GM18508 (cell line): ENCODE measurements around the gene EIF4E.
"Not testable (repeated sequence)": the region's sequence is repeated elsewhere in the genome, so short reads cannot be mapped to it uniquely, and the experiment has no call there.

Experiments
- ATAC-seq: cut with Tn5 transposase; IDR thresholded peaks from one replicate; pipeline ENCODE4 v1.9.1; 2021; ENCODE audit warnings: moderate number of reproducible peaks; ENCODE audit not compliant: insufficient read depth, unreplicated experiment

The EIF4E gene

GRCh38 chr4:98887145-98887544, 41.8 kb downstream of the EIF4E start:
- ATAC-seq = no peak

DNA sequence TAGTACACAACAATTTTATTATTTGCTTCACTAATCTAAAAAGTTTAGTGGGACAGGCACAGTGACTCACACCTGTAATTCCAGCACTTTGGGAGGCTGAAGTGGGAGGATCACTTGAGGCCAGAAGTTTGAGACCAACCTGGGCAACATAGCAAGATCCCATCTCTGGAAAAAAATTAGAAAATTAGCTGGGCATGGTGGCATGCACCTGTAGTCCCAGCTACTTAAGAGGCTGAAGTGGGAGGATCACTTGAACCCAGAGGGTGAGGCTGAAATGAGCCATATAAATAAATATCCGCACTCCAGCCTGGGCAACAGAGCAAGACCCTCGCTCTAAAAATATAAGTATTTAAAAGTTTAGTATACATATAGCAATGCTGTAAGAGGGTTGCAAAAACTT, 42.6 kb downstream of the EIF4E start:
- not testable (repeated sequence) for ATAC-seq

DNA sequence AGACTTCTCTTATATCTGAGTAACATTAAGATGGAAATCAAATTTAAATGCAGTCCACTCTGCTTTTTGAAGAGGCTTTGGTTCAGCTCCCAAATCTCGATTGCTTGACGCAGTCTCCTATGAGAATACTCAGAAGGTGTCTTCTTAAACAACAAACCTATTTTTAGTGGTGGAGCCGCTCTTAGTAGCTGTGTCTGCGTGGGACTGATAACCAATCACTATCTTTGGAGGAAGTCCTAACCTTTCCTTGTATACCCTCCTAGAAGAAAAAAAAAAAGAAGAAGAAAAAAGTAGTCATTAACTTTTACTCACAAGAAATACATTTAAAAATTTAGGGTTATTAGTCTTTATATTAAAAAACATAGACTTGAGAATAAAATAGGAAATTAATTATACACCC, 48.0 kb downstream of the EIF4E start:
- not testable (repeated sequence) for ATAC-seq

DNA sequence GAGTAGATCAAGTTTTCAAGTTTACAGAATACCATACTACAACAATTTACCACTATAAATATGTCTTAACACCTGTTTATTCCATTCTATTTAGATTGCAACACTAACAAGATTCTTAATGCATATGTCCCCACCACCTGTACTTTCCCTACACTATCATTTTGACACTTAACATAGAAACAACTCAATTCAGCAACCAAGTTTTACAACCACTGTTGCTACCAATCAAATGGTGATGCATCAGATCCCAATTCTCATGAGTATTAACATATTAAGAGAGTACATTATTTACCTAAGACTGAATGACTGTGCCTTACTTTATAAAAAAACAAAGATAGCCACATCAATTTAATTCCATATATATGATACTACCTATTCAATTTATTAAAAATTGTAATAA, 49.4 kb downstream of the EIF4E start:
- no peak for ATAC-seq

- ATAC-seq = no peak
These were observed 55.9 kb downstream of the EIF4E start for GRCh38 chr4:98873059-98873458.

- ATAC-seq = not testable (repeated sequence)
These were observed 56.6 kb downstream of the EIF4E start for GRCh38 chr4:98872120-98872906.

DNA sequence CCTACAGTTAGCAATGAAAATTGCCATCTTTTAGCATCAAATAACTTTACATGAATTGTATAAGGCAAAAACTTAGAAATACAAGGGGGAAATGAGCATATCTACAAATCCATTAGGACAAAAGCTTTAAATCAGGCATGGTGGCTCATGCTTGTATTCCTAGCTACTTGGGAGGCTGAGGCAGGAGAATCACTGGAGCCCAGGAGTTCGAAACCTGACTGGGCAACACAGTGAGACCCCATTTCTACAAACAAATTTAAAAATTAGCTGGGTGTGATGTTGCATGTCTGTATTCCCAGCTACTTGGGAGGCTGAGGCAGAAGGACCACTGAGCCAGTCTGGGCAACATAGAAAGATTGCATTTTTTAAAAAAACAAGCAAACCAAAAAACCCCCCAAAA, 61.3 kb downstream of the EIF4E start:
- no peak for ATAC-seq

GRCh38 chr4:98865059-98865458, 63.9 kb downstream of the EIF4E start:
- ATAC-seq = no peak

GRCh38 chr4:98864560-98864959, 64.4 kb downstream of the EIF4E start:
- ATAC-seq = no peak

DNA sequence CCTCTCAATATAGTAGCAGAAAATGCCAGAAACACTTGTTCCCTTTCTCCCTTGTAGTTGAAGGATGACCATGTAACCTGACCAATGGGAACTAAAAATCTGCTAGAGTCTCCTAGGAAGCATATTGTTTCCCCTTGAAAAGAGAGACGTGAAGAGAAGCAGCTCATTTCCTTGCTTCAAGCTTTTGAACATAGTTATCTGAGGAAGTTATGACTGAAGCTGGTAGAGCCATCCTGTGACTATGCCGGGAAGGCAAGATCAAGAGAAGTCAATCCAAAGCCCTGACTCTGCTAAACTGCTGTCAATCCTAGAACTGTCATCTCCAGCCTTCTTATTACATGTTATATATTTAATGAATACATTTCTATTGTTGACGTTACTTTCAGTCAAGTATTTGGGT, 66.6 kb downstream of the EIF4E start:
- ATAC-seq = no peak

DNA sequence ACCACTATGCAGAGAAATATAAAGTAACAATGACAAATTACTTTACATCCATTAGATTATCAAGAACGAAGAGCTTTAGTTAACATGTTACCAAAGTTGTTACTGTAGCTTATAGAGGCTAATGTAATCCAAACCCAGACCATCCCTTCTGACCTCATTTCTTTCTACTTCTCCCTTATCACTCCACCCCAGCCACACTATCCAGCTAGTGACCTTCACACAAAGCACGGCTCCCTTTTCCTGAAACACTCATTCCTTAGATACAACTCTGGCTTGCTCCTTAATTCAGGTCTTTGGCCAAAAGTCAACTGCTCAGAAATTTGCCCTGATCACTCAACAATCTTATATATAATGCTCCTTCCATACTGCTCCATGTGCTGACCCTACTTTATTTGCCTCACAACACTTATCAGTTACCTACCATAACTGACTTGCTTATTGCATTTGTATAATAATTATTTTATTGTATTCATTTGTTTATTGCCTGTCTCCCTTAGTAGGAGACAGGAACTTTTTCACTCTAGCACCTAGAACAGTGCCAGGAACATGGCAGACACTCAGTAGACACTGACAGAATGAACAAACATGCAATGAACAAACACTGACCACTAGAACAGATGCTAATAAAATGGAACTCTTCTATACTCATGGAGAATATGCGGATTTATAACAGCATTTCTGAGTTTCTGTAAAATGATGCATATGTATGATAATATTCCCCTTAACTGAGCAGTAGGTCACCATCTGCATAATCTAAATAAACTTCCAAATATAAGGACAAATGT, 67.6 kb downstream of the EIF4E start:
- no peak for ATAC-seq

- no peak for ATAC-seq
These were observed 77.1 kb downstream of the EIF4E start for GRCh38 chr4:98851806-98852205.

GRCh38 chr4:98850937-98851336, 78.0 kb downstream of the EIF4E start:
- no peak for ATAC-seq

GRCh38 chr4:98848448-98848847, 80.5 kb downstream of the EIF4E start:
- no peak for ATAC-seq

GRCh38 chr4:98845960-98846359, 83.0 kb downstream of the EIF4E start:
- no peak for ATAC-seq

GRCh38 chr4:98842917-98843316, 86.0 kb downstream of the EIF4E start:
- not testable (repeated sequence) for ATAC-seq

DNA sequence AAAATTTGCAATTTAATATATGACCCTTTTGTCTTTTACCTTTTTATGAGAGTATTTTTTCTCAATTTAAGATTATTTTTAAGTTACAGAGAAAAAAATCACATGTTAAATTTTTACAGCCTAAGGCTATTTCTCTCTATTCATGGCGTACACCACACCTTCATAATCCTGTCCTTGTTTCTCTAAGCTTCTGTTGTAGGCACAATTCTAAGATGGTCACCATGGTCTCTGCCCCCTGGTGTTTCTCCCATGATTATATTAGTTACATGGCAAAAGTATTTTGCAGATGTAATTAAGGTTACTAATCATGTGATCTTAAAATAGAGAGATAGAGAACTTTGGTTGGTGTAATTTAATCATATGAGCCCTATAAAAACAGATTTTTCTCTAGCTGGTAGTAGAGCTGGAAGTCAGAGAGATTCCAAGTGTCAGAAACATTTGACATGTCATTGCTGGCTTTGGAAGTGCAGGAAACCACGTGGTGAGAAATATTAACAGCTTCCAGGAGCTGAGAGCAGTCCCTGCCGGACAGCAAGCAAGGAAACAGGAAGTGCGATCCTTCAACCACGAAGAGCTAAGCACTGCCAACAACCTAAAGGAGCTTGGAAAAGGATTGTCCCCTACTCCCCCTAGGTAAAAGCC, 89.8 kb downstream of the EIF4E start:
- ATAC-seq = no peak

DNA sequence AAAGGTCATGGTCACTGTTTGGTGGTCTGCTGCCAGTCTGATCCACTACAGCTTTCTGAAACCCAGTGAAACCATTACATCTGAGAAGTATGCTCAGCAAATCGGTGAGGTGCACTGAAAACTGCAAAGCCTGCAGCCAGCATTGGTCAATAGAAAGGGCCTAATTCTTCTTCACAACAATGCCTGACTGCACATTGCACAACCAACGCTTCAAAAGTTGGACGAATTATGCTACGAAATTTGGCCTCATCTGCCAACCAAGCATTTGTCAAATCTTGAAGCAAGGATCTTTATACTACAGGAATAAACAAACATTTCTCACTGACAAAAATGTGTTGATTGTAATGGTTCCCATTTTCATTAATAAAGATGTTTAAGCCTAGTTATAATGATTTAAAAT, 90.4 kb downstream of the EIF4E start:
- no peak for ATAC-seq

- ATAC-seq = no peak
These were observed 95.5 kb downstream of the EIF4E start for GRCh38 chr4:98833384-98833783.

DNA sequence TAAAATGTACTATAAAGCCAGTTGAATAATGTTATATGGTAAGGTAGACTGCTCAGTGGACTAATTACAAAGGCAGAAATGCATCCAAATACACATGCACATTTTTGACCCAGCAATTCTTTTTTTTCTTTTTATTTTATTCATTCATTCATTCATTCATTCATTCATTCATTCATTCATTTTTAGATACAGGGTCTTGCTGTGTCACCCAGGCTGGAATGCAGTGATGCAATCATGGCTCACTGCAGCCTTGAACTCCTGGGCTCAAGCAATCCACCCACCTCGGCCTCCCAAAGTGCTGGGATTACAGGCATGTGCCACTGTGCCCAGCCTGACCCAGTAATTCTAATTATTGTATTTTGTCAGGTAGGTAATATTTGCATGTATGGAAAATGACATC, 97.9 kb downstream of the EIF4E start:
- not testable (repeated sequence) for ATAC-seq
